HCT116 (cell line): ENCODE measurements around the gene SMOC1. TPM values are rescaled to one million over a fixed set of nuclear protein-coding genes. Genes with fewer than 3 reads are reported as not detected.

Experiments used
- ATAC-seq: fragments of 200-7000 bp; cut with Tn5 transposase; 2 replicates; pipeline ENCODE4 v1.9.1; 2020; ENCODE audit warnings: mild to moderate bottlenecking, moderate library complexity
- BruUV-seq: library from RNA; stranded (reverse); fragments of 400-500 nt; replicated peaks from 2 replicates; lab custom pipeline; 2021; lab: Mats Ljungman, UMichigan
- CTCF ChIA-PET: fragments of 300-600 bp; sonication (Branson Sonifier 250); formaldehyde crosslinking; loops from one replicate; lab custom pipeline; 2021; ENCODE audit warnings: antibody characterized with exemption; lab: Charles Lee
- POLR2A ChIA-PET: fragments of 300-600, 350-600 bp; sonication (Branson Sonifier 250); formaldehyde crosslinking; loops from one replicate; lab custom pipeline; 2021; ENCODE audit warnings: antibody characterized with exemption; lab: Charles Lee
- RAD21 ChIA-PET, 2 experiments: fragments of 300-600 bp; sonication (Branson Sonifier 250); formaldehyde crosslinking; loops; one replicate each; lab custom pipeline; 2023; ENCODE audit warnings: low total read pairs in 2 of 2; ENCODE audit not compliant: uncharacterized antibody in 2 of 2, unreplicated experiment in 2 of 2, low non-redundant PET in 1 of 2; lab: Charles Lee
- DNase-seq: peaks from one replicate; pipeline ENCODE4 v3.0.0-alpha.2; 2010; ENCODE audit warnings: low read depth, low spot score
- H2AFZ ChIP-seq: fragments of 200-600 bp; shearing (Covaris generic), sonication (generic); 2 replicates; pipeline ENCODE4 v1.6.1; 2017; ENCODE audit warnings: low read depth, mixed run types, mixed read lengths, antibody characterized with exemption, low read length; ENCODE audit not compliant: poor library complexity, severe bottlenecking
- H3K27ac ChIP-seq: 2 replicates; pipeline ENCODE4 v1.5.1; 2012; ENCODE audit warnings: low read depth, low read length
- H3K27me3 ChIP-seq: fragments of 200-600 bp; sonication (generic); 2 replicates; pipeline ENCODE4 v1.6.1; 2016; ENCODE audit warnings: mixed run types, low read length, mixed read lengths; ENCODE audit not compliant: insufficient read depth
- H3K36me3 ChIP-seq, 2 experiments: fragments of 200-500 bp in 1 of 2; fragments of 200-600 bp in 1 of 2; sonication (Bioruptor generic) in 1 of 2; sonication (generic) in 1 of 2; 2 replicates each; pipeline versions ENCODE4 v1.5.1 to v1.6.1; 2014 to 2016; ENCODE audit warnings: low read length in 2 of 2, inconsistent platforms in 1 of 2, mixed read lengths in 1 of 2, mixed run types in 1 of 2; ENCODE audit not compliant: insufficient read depth in 2 of 2, control insufficient read depth in 1 of 2
- H3K4me1 ChIP-seq, 2 experiments: fragments of 200-600 bp in 1 of 2; sonication (generic) in 1 of 2; 2 replicates each; pipeline versions ENCODE4 v1.5.1 to v1.6.1; 2012 to 2017; ENCODE audit warnings: low read length in 2 of 2, inconsistent platforms in 1 of 2, mild to moderate bottlenecking in 1 of 2, mixed read lengths in 1 of 2, mixed run types in 1 of 2, moderate library complexity in 1 of 2; ENCODE audit not compliant: insufficient read depth in 2 of 2, control insufficient read depth in 1 of 2
- H3K4me2 ChIP-seq: fragments of 200-600 bp; sonication (generic); 2 replicates; pipeline ENCODE4 v1.6.1; 2017; ENCODE audit warnings: mixed run types, low read length, mixed read lengths
- H3K4me3 ChIP-seq, 2 experiments: fragments of 200-600 bp in 1 of 2; sonication (generic) in 1 of 2; replicated peaks in 1 of 2; 2 replicates each; pipeline ENCODE4 v1.5.1; 2011 to 2016; ENCODE audit warnings: low read length in 2 of 2, control low read depth in 1 of 2, low read depth in 1 of 2, mild to moderate bottlenecking in 1 of 2, mixed read lengths in 1 of 2, mixed run types in 1 of 2
- H3K79me2 ChIP-seq: fragments of 200-600 bp; sonication (generic); 2 replicates; pipeline ENCODE4 v1.6.1; 2017; ENCODE audit warnings: mild to moderate bottlenecking, mixed run types, low read length, moderate library complexity, mixed read lengths; ENCODE audit not compliant: insufficient read depth
- H3K9ac ChIP-seq: fragments of 200-600 bp; sonication (generic); 2 replicates; pipeline ENCODE4 v1.6.1; 2016; ENCODE audit warnings: low read length, mixed read lengths
- H3K9me2 ChIP-seq: fragments of 200-600 bp; sonication (generic), shearing (Covaris generic); 2 replicates; pipeline ENCODE4 v1.6.1; 2017; ENCODE audit warnings: mixed run types, mild to moderate bottlenecking, moderate library complexity; ENCODE audit not compliant: insufficient read depth
- H3K9me3 ChIP-seq, 2 experiments: fragments of 200-500 bp in 1 of 2; fragments of 200-600 bp in 1 of 2; sonication (Bioruptor generic) in 1 of 2; sonication (generic) in 1 of 2; 2 replicates each; pipeline ENCODE4 v1.6.1; 2014 to 2017; ENCODE audit warnings: low read length in 2 of 2, mixed read lengths in 2 of 2, inconsistent platforms in 1 of 2, low read depth in 1 of 2, mild to moderate bottlenecking in 1 of 2, mixed run types in 1 of 2, moderate library complexity in 1 of 2; ENCODE audit not compliant: control insufficient read depth in 1 of 2, insufficient read depth in 1 of 2
- H4K20me1 ChIP-seq: fragments of 200-600 bp; sonication (generic), shearing (Covaris generic); 2 replicates; pipeline ENCODE4 v1.6.1; 2017; ENCODE audit warnings: mixed run types, mild to moderate bottlenecking, moderate library complexity; ENCODE audit not compliant: insufficient read depth
- CEBPB ChIP-seq: IDR thresholded peaks from 2 replicates; pipeline ENCODE4 v1.6.1; 2012; ENCODE audit warnings: low read depth
- EZH2 ChIP-seq: fragments of 200-600 bp; sonication (generic); IDR thresholded peaks from 2 replicates; pipeline ENCODE4 v1.6.1; 2017; ENCODE audit warnings: antibody characterized with exemption, mixed run types
- EZH2phosphoT487 ChIP-seq: fragments of 200-600 bp; IDR thresholded peaks from 2 replicates; pipeline ENCODE4 v1.6.1; 2018; ENCODE audit warnings: antibody characterized with exemption, borderline replicate concordance
- FOSL1 ChIP-seq: IDR thresholded peaks from 2 replicates; pipeline ENCODE4 v1.6.1; 2012; ENCODE audit warnings: low read depth
- JUND ChIP-seq: IDR thresholded peaks from 2 replicates; pipeline ENCODE4 v1.6.1; 2012
- MAX ChIP-seq: IDR thresholded peaks from 2 replicates; pipeline ENCODE4 v1.6.1; 2012
- POLR2AphosphoS5 ChIP-seq: IDR thresholded peaks from 2 replicates; pipeline ENCODE4 v1.6.1; 2011; ENCODE audit warnings: mild to moderate bottlenecking, low read depth, low read length, moderate library complexity
- RAD21 ChIP-seq: IDR thresholded peaks from 2 replicates; pipeline ENCODE4 v1.6.1; 2012; ENCODE audit warnings: low read depth, mild to moderate bottlenecking
- SIN3A ChIP-seq: IDR thresholded peaks from 2 replicates; pipeline ENCODE4 v1.6.1; 2012; ENCODE audit warnings: low read depth
- SP1 ChIP-seq: IDR thresholded peaks from 2 replicates; pipeline ENCODE4 v1.6.1; 2012; ENCODE audit warnings: low read depth
- SRF ChIP-seq: IDR thresholded peaks from 2 replicates; pipeline ENCODE4 v1.6.1; 2012; ENCODE audit warnings: low read depth
- TCF7L2 ChIP-seq: IDR thresholded peaks from 2 replicates; pipeline ENCODE4 v1.7.0; 2011; ENCODE audit warnings: borderline replicate concordance, inconsistent platforms; ENCODE audit not compliant: insufficient read depth, insufficient read length; ENCODE audit errors: extremely low read depth
- ZNF274 ChIP-seq: fragments of 200-500 bp; sonication (Bioruptor generic); IDR thresholded peaks from 2 replicates; pipeline ENCODE4 v1.6.1; 2014; ENCODE audit warnings: mild to moderate bottlenecking, low read depth, low read length, inconsistent platforms
- intact Hi-C: fragments of 100-400 bp; cut with micrococcal nuclease; formaldehyde crosslinking; loops from 2 replicates; pipeline ENCODE4 v1.10.0; 2022
- total RNA-seq: library from RNA; stranded (reverse); gene quantifications from one replicate; pipeline ENCODE4 v1.2.1, GENCODE V29; 2021; ENCODE audit not compliant: unreplicated experiment
- TF ChIP-seq, protein P1 (sequence below): IDR thresholded peaks from 2 replicates; pipeline ENCODE4 v1.6.1; 2012
- TF ChIP-seq, protein P2 (sequence below): IDR thresholded peaks from 2 replicates; pipeline ENCODE4 v1.6.1; 2011; ENCODE audit warnings: mild to moderate bottlenecking, low read length, moderate library complexity; ENCODE audit not compliant: insufficient replicate concordance; ENCODE audit errors: extremely low read depth

SMOC1 gene
- total RNA-seq, 1 experiment from 2014 or later = not detected

GRCh38 chr14:69994002-69994401 lies 114.8 kb downstream of the SMOC1 start:
- no peaks in the 10 kb centered on the region for H3K9me2 ChIP-seq
- no peak overlapping the region for H2AFZ ChIP-seq
- H3K36me3 ChIP-seq = no peaks in the 10 kb centered on the region
- intact Hi-C loops = no loop called here
- DNase-seq (no peak), ATAC-seq (no peak)
- no peak overlapping the region for H3K27ac ChIP-seq
- H4K20me1 ChIP-seq = no peaks in the 10 kb centered on the region
- H3K4me2 ChIP-seq = no peak overlapping the region
- no peaks in the 10 kb centered on the region for H3K9me3 ChIP-seq
- H3K4me1 ChIP-seq = no peaks in the 10 kb centered on the region
- POLR2A ChIA-PET = no interaction called here
- TF ChIP-seq MAX = no peak
- TF ChIP-seq ZNF274 = no peak
- BruUV-seq = no TSS peak
- H3K27me3 ChIP-seq = peaks cover 60% of the 10 kb centered on the region
- H3K4me3 ChIP-seq = no peak overlapping the region
- no peak overlapping the region for H3K9ac ChIP-seq
- H3K79me2 ChIP-seq = no peaks in the 10 kb centered on the region
- RAD21 ChIA-PET = no interaction called here
- CTCF ChIA-PET = no interaction called here

- H3K4me2 ChIP-seq = no peak overlapping the region
- H3K27me3 ChIP-seq = peaks cover 47% of the 10 kb centered on the region
- ATAC-seq (no peak), DNase-seq (no peak)
- H3K27ac ChIP-seq = no peak overlapping the region
- no peaks in the 10 kb centered on the region for H3K79me2 ChIP-seq
- no peak overlapping the region for H3K9ac ChIP-seq
- no TSS peak for BruUV-seq
- ChIA-PET CTCF (no interaction called here), RAD21 (no interaction called here)
- H3K9me2 ChIP-seq = no peaks in the 10 kb centered on the region
- H3K4me3 ChIP-seq = no peak overlapping the region
- TF ChIP-seq FOSL1 (no peak), POLR2AphosphoS5 (no peak), CEBPB (no peak), SP1 (no peak), JUND (no peak), SIN3A (no peak), RAD21 (no peak), SRF (no peak), ZNF274 (no peak), EZH2phosphoT487 (no peak), EZH2 (no peak), TCF7L2 (no peak)
- TF ChIP-seq, protein P1, sequence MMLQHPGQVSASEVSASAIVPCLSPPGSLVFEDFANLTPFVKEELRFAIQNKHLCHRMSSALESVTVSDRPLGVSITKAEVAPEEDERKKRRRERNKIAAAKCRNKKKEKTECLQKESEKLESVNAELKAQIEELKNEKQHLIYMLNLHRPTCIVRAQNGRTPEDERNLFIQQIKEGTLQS = no peak
- TF ChIP-seq, protein P2, sequence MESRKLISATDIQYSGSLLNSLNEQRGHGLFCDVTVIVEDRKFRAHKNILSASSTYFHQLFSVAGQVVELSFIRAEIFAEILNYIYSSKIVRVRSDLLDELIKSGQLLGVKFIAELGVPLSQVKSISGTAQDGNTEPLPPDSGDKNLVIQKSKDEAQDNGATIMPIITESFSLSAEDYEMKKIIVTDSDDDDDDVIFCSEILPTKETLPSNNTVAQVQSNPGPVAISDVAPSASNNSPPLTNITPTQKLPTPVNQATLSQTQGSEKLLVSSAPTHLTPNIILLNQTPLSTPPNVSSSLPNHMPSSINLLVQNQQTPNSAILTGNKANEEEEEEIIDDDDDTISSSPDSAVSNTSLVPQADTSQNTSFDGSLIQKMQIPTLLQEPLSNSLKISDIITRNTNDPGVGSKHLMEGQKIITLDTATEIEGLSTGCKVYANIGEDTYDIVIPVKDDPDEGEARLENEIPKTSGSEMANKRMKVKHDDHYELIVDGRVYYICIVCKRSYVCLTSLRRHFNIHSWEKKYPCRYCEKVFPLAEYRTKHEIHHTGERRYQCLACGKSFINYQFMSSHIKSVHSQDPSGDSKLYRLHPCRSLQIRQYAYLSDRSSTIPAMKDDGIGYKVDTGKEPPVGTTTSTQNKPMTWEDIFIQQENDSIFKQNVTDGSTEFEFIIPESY = no peak
- TF ChIP-seq, all 23 proteins: peak for 0
- Histone ChIP-seq H3K4me1 (no peaks in the 10 kb centered on the region), H3K36me3 (no peaks in the 10 kb centered on the region), H3K9me3 (no peaks in the 10 kb centered on the region), H2AFZ (no peak overlapping the region), H4K20me1 (no peaks in the 10 kb centered on the region)
- intact Hi-C loops = no loop called here
- POLR2A ChIA-PET = no interaction called here
Measured at GRCh38 chr14:69996216-69996615, 117.0 kb downstream of the SMOC1 start.
